Uterine smooth muscle cell (primary cell): Measurements from ENCODE around the gene HOXD9. TPM values are rescaled to one million over a fixed set of nuclear protein-coding genes. Genes with fewer than 3 reads are reported as not detected.

ENCODE experiments used
- total RNA-seq: library from RNA; depleted of rRNA; stranded (reverse); fragments of >200 nt; gene quantifications from 2 replicates; pipeline ENCODE4 v1.2.3, GENCODE V29; 2014

HOXD9 gene
- total RNA-seq = 0.66 and 0.75 TPM in 2 replicates

DNA sequence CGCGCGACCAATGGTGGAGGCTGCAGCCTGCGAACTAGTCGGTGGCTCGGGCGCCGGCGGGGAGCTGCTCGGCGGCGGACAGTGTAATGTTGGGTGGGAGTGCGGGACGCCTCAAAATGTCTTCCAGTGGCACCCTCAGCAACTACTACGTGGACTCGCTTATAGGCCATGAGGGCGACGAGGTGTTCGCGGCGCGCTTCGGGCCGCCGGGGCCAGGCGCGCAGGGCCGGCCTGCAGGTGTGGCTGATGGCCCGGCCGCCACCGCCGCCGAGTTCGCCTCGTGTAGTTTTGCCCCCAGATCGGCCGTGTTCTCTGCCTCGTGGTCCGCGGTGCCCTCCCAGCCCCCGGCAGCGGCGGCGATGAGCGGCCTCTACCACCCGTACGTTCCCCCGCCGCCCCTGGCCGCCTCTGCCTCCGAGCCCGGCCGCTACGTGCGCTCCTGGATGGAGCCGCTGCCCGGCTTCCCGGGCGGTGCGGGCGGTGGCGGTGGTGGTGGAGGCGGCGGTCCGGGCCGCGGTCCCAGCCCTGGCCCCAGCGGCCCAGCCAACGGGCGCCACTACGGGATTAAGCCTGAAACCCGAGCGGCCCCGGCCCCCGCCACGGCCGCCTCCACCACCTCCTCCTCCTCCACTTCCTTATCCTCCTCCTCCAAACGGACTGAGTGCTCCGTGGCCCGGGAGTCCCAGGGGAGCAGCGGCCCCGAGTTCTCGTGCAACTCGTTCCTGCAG, at the start of gene HOXD9:
TSS of gene HOXD9 (plus strand) at position 37 of the 728 bp plus-strand sequence. CDS start at position 87, 50 bp downstream.

DNA sequence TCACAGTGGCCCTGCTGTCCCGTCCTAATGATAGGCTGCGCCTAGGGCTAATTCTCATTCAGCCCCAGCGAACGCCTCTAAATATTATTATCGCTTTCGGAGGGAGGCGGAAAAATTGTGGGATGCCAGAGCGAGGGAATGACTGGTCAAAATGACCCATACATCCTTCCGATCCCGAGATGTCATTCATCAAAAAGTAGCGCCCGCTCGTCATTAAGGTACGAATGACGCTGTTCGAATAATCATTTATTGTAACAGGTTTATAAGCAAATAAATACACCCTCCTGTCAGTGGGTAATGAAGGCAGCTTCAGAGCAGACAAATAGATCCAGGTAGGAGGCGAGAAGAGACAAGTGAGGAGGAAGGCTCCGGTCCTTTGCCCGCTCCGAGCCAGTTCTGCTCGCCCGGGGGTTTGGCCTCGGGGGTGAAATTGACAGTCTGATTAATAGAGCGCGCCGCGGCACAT, 38.7 kb upstream of the HOXD9 start, which contains the start of gene EVX2:
TSS of gene EVX2 (minus strand) at position 167 of the 466 bp plus-strand sequence. CDS start 186 bp downstream, outside the sequence.

DNA sequence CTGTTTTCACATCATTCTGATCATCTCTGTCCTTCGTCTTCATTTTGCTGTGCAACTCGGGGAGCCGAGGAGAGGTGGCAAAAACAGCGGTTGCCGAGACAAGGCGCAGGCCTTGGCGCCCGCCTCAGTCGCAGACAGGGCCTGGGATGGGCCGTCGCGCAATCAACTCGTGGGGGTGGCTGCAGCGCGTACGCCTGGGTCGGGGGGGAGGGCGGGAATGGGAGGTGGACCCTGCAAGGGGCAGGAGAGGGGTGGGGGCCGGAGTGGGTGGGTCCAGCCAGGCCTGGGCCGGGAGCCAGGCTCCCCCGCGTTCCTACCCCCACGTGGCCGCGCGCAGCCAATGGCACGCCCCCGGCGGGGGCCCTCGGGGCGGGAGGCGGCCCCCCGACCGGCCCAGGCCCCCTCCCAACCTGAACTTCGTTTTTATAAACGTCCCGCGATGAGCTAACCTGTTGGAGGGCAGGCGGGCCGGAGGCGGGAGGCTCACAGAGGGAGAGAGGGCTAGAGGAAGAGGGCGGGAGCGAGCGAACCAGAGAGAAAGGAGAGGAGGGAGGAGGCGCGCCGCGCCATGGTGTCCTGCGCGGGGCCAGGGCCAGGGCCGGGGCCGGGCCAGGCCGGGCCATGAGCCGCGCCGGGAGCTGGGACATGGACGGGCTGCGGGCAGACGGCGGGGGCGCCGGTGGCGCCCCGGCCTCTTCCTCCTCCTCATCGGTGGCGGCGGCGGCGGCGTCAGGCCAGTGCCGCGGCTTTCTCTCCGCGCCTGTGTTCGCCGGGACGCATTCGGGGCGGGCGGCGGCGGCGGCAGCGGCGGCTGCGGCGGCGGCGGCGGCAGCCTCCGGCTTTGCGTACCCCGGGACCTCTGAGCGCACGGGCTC, 30.0 kb upstream of the HOXD9 start, which contains the start of gene HOXD13:
TSS of gene HOXD13 (plus strand) at position 452 of the 875 bp plus-strand sequence. CDS start at position 622, 170 bp downstream.

DNA sequence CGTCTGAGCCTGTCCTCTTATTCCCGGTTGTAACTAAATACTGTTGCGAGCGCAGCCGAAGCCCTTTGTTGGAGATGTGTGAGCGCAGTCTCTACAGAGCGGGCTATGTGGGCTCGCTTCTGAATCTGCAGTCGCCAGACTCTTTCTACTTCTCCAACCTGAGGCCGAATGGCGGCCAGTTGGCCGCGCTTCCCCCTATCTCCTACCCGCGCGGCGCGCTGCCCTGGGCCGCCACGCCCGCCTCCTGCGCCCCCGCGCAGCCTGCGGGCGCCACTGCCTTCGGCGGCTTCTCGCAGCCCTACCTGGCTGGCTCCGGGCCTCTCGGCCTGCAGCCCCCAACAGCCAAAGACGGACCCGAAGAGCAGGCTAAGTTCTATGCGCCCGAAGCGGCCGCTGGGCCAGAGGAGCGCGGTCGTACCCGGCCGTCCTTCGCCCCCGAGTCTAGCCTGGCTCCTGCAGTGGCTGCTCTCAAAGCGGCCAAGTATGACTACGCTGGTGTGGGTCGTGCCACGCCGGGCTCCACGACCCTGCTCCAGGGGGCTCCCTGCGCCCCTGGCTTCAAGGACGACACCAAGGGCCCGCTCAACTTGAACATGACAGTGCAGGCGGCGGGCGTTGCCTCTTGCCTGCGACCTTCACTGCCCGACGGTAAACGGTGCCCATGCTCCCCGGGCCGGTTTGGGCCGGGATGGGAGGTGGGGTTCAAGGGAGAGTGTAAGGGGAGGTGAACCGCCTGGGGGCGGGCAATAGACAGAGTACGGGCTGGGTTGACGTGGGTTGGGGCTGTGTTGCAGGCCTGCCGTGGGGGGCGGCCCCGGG, 22.6 kb upstream of the HOXD9 start, which contains the start of gene HOXD12:
TSS of gene HOXD12 (plus strand) at position 68 of the 819 bp plus-strand sequence. CDS start at position 75, 7 bp downstream.

DNA sequence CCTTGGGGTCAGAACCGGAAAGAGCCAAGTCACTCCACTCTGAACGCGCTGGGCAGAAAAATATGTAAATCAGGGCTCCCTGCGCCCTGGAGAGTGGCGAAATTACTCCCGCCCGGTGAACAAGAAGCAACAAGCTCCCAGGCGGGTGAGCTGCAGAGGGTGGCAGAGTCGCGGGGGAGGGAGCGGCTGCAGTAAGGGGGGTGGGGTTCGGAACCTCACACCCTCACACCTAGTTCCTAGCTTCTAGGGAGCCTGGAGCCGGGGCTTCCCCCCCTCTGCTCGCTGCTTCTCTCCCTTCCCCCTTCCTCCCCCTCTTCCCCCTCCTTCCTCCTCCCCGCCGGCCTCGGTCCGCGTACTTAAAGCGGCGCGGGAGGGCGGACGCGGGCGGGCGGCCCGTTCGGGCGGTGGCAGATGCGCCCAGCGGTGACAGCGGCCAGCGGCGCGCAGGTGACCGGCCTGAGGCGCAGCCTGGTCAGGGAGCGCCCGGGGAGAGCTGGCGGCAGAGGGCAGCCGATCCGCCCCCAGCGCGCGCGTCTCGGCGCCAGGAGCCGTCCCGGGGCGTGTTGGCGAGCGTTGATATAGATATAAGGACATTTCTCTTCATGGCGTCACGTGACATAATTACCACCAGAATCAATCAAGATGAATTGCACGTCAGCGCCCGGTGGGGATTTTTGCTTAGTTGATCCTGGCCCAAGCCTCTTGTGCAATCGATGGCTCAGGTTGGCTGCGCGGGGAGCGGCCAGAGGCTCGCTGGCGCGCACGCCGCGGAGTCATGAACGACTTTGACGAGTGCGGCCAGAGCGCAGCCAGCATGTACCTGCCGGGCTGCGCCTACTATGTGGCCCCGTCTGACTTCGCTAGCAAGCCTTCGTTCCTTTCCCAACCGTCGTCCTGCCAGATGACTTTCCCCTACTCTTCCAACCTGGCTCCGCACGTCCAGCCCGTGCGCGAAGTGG, 15.7 kb upstream of the HOXD9 start, which contains the start of gene HOXD11:
TSS of gene HOXD11 (plus strand) at position 700 of the 959 bp plus-strand sequence. CDS start at position 776, 76 bp downstream.

DNA sequence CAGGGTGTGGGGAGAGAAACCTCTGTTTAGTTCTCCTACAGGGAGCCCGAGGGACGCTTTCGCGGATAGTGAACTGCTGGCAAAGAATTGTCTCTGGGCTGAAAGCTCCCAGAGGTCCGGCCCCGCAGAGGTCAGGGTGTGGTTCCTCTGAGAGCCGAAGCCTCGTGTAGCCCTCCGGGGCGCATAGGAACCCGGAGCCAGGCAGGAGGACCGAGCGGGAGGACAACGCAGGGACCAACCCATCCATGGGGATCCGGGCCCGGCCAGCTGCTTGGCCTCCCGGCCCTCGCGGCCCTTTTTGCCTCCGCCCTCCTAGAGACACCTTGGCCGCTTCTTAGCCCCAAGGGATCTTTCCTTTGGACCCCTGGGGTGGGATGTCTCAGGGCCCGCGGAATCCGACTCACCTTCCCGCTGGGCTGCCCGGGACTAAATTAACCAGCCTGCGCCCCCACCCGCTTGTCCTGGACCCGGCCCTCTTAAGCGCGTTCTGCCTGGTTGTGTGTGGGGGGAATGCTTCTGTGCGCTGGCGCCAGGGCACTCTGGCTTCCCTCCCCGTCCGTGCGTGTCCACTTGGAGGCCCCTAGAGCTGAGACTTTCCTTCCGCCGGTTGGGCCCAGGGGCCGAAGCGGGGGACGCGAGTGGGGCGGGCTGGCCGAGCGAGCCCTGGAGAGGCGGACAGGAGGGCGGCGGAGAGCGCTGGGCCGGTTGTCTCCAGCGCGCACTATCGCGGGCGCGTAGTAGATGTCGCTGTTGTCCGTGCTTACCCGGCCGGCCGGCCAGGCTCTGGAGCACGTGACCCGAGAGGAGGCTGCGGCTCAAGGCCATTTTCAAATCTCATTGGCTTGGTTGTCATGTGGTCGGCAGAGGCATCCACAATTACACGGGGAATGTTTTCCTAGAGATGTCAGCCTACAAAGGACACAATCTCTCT, 6.4 kb upstream of the HOXD9 start, which contains the start of gene HOXD10:
TSS of gene HOXD10 (plus strand) at position 896 of the 931 bp plus-strand sequence. CDS start 56 bp downstream, outside the sequence.

DNA sequence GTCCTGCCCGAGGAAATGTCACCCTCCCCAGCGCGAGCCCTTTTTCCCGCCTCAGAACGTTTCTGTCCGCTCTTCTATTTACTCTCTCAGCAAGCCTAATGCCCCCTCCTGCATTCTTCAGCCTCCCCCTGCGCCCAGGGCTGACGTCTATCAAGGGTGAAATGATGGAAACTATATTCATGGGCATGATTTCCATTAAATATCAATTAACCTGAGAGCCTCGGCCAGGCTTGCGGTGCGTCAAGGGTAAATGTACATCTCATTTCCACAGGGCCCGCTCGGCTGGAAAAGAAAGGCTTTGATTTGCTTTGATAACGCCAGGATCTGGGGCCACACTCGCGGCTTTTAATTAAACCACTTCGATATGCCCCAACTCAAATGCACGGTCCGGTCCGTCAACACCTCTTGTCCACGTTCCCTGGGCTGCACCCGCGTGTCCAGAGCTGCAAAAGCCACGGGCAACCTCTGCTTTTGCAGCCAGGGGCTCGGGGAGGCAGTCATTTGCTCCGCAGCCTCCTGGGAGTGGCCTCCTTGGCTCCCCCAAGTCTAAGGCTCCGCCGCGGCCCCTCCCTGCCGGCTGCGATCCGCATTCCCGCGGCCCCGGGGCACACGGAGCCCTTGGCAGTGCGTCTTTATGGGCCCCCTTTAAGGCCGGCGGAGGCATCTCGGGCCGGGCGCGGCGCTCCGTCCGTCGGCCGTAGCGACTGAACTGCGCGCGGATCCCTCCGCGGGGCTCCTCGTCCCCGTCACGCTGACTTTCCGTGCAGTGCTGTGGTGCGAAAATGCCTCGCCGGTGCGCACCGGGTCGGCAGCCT, 6.7 kb downstream of the HOXD9 start, which contains the start of gene HOXD8:
TSS of gene HOXD8 (plus strand) at position 724 of the 815 bp plus-strand sequence. CDS start 662 bp downstream, outside the sequence.

DNA sequence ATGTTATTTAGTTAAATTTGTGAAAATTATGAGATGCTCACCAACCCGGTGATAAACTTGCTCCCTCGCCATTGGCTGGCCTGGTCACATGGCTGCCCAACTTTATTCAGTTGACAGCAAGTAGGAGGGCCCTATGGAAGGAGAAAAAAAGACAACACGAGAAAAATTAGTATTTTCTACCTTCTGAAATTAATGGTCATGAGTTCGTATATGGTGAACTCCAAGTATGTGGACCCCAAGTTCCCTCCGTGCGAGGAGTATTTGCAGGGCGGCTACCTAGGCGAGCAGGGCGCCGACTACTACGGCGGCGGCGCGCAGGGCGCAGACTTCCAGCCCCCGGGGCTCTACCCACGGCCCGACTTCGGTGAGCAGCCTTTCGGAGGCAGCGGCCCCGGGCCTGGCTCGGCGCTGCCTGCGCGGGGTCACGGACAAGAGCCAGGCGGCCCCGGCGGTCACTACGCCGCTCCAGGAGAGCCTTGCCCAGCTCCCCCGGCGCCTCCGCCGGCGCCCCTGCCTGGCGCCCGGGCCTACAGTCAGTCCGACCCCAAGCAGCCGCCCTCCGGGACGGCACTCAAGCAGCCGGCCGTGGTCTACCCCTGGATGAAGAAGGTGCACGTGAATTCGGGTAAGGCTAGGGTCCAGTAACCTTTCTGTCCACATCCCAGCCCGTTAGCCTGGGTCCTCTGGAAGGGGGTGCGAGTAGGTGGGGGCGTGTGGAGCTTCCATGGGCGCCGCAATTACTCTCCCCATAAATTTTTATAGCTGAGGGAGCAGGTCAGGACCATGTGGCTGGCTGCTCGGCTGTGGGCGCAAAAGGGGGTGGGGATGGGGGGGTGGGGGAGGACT, 29.1 kb downstream of the HOXD9 start, which contains the start of gene HOXD4:
TSS of gene HOXD4 (plus strand) at position 109 of the 846 bp plus-strand sequence. CDS start at position 193, 84 bp downstream.

DNA sequence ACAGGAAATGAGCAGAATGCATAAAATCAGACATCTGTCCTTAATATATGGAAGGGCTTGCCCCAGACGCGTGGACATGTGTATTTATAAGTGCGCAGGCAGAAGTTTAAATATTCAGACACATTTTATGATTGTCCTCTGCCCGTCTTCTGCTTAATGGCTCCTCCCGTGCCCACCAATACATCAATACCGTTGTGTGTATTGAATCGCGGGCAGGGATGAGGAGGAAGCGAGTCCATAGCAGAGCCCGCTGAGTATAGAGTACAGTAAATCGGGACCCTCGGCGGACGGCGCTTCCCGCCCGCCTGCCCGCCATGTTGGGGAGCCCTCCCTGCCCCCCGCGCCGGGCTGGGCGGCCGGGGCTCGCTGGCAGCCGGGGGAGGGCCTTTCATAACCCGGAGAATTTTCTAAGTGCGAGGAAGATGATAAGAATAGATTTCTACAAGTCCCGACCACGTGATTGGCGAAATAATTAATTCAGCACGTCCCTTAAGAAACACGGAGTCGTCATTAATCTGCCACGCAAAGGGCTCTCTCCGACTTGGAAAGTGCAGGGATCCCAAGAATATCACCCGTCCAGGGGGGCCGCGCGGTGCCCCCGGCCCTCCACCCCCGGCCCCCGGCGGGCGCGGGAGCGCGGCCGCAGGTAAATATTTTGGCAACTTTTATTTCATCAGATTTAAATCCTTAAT, 34.4 kb downstream of the HOXD9 start, which contains the start of gene HOXD3:
TSS of gene HOXD3 (plus strand) at position 501 of the 692 bp plus-strand sequence. CDS start 11,808 bp downstream, outside the sequence.

Other genes starting within 250 kb of the HOXD9 start
- 51.9 and 61.6 TPM in 2 replicates for gene LNPK, start 120.5 kb upstream of the HOXD9 start, total RNA-seq
- under 0.01 and 0.11 TPM in 2 replicates for gene EVX2, start 38.8 kb upstream of the HOXD9 start, total RNA-seq
- gene HOXD13, start 30.0 kb upstream of the HOXD9 start, total RNA-seq = 7.5 and 7.7 TPM in 2 replicates
- 0.33 and 0.37 TPM in 2 replicates for gene HOXD12, start 22.9 kb upstream of the HOXD9 start, total RNA-seq
- gene HOXD11, start 15.4 kb upstream of the HOXD9 start, total RNA-seq = 3.0 and 3.9 TPM in 2 replicates
- gene HOXD10, start 5.9 kb upstream of the HOXD9 start, total RNA-seq = 2.3 and 4.0 TPM in 2 replicates
- gene HOXD8, start 7.0 kb downstream of the HOXD9 start, total RNA-seq = 2.4 and 4.4 TPM in 2 replicates
- gene HOXD4, start 28.8 kb downstream of the HOXD9 start, total RNA-seq = 0.12 and 0.22 TPM in 2 replicates
- 0.25 and 0.33 TPM in 2 replicates for gene HOXD3, start 34.6 kb downstream of the HOXD9 start, total RNA-seq
- gene HOXD1, start 65.9 kb downstream of the HOXD9 start, total RNA-seq = not detected in 2 replicates
- 25.0 and 28.5 TPM in 2 replicates for gene MTX2, start 146.7 kb downstream of the HOXD9 start, total RNA-seq